K562 (cell line): Measurements from ENCODE around the gene CAMK2G. TPM values are rescaled to one million over a fixed set of nuclear protein-coding genes. Genes with fewer than 3 reads are reported as not detected.

Experiments
- CBFA2T2 ChIP-seq: fragments of 450-650 bp; conservative IDR thresholded peaks from 2 replicates; pipeline ENCODE4 v1.6.1; 2017; ENCODE audit warnings: mild to moderate bottlenecking
- CC2D1A ChIP-seq: fragments of 450-650 bp; IDR thresholded peaks from 2 replicates; pipeline ENCODE4 v1.6.1; 2017; ENCODE audit warnings: mild to moderate bottlenecking
- ETV1 ChIP-seq: fragments of 450-650 bp; conservative IDR thresholded peaks from 2 replicates; pipeline ENCODE4 v1.6.1; 2016; ENCODE audit warnings: missing genetic modification characterization, control low read depth, low read depth, missing compliant biosample characterization
- FOXJ2 ChIP-seq: fragments of 200-800 bp; sonication (Bioruptor generic); IDR thresholded peaks from 2 replicates; pipeline ENCODE4 v1.6.1; 2016; ENCODE audit warnings: missing genetic modification characterization, missing compliant biosample characterization
- PHF20 ChIP-seq: fragments of 450-650 bp; IDR thresholded peaks from 2 replicates; pipeline ENCODE4 v1.6.1; 2018; ENCODE audit not compliant: partially characterized antibody
- SIN3B ChIP-seq: fragments of 450-650 bp; IDR thresholded peaks from 2 replicates; pipeline ENCODE4 v1.6.1; 2017; ENCODE audit warnings: low read depth, mild to moderate bottlenecking, moderate library complexity
- SNRNP70 ChIP-seq: fragments of 200-400 bp; formaldehyde crosslinking; optimal IDR thresholded peaks from 2 replicates; pipeline ENCODE3; 2017; ENCODE audit warnings: low read depth, low read length
- ZFP1 ChIP-seq: fragments of 450-650 bp; formaldehyde crosslinking; IDR thresholded peaks from 2 replicates; pipeline ENCODE4 v1.4.0; 2020; ENCODE audit warnings: mild to moderate bottlenecking, mixed read lengths
- ZNF644 ChIP-seq: fragments of 200-800 bp; sonication (Bioruptor generic); IDR thresholded peaks from 2 replicates; pipeline ENCODE4 v1.6.1; 2016; ENCODE audit warnings: low read depth, missing genetic modification characterization, missing compliant biosample characterization
- polyA plus RNA-seq, 8 experiments: library from polyadenylated mRNA; depleted of rRNA in 4 of 8; stranded (reverse) in 5 of 8; unstranded in 3 of 8; fragments of >200 nt; fragmentation: Nextera tagmentation in 2 of 8; fragmentation: Illumina TruSeq in 1 of 8; extraction: Ambion mirVana in 2 of 8; extraction: Trizol in 1 of 8; gene quantifications; 2 replicates each; pipeline versions ENCODE4 v1.2.1 to v1.2.3, GENCODE V29; 2011 to 2014; ENCODE audit warnings: inconsistent platforms in 1 of 8, missing spikeins in 1 of 8
- total RNA-seq, 7 experiments: library from RNA; depleted of rRNA in 6 of 7; stranded (reverse); fragments of >200 nt in 6 of 7; fragmentation: Illumina TruSeq in 2 of 7; extraction: Trizol in 2 of 7; gene quantifications; 2 replicates each; pipeline versions ENCODE4 v1.2.1 to v1.2.3, GENCODE V29; 2011 to 2021; ENCODE audit warnings: low replicate concordance in 1 of 7
- TF ChIP-seq, protein P1 (sequence below): fragments of 200-600 bp; sonication (generic); IDR thresholded peaks from one replicate; pipeline ENCODE4 v1.6.1; 2012; ENCODE audit warnings: mild to moderate bottlenecking, low read depth, low read length, inconsistent platforms

The CAMK2G gene
- total and polyA plus RNA-seq, 9 of the 15 experiments (the other 6 are each of a cell fraction or from before 2014, with no cell fraction given) = 9.0 to 37.9 (median 32.6) TPM

DNA sequence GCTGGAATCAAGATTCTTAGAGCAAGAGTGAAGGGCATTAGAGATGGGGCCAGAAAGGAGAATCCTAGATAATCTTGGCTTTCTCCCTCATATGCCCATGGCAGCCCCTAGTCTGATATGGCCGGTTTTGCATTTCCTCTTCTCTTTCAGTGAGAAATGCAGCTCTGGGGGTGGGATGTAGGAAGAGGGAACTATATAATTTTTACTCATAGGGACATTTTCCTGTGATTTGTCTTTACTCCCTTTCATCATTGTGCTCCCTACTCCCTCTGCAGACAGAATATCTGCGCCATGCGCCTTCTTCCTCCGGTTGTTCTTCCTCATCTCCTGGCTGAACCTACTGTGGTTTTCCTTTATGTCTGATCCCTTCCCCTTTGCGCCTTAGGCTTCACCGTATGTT, 109.3 kb downstream of the CAMK2G start (continued):
- TF ChIP-seq, protein P1, sequence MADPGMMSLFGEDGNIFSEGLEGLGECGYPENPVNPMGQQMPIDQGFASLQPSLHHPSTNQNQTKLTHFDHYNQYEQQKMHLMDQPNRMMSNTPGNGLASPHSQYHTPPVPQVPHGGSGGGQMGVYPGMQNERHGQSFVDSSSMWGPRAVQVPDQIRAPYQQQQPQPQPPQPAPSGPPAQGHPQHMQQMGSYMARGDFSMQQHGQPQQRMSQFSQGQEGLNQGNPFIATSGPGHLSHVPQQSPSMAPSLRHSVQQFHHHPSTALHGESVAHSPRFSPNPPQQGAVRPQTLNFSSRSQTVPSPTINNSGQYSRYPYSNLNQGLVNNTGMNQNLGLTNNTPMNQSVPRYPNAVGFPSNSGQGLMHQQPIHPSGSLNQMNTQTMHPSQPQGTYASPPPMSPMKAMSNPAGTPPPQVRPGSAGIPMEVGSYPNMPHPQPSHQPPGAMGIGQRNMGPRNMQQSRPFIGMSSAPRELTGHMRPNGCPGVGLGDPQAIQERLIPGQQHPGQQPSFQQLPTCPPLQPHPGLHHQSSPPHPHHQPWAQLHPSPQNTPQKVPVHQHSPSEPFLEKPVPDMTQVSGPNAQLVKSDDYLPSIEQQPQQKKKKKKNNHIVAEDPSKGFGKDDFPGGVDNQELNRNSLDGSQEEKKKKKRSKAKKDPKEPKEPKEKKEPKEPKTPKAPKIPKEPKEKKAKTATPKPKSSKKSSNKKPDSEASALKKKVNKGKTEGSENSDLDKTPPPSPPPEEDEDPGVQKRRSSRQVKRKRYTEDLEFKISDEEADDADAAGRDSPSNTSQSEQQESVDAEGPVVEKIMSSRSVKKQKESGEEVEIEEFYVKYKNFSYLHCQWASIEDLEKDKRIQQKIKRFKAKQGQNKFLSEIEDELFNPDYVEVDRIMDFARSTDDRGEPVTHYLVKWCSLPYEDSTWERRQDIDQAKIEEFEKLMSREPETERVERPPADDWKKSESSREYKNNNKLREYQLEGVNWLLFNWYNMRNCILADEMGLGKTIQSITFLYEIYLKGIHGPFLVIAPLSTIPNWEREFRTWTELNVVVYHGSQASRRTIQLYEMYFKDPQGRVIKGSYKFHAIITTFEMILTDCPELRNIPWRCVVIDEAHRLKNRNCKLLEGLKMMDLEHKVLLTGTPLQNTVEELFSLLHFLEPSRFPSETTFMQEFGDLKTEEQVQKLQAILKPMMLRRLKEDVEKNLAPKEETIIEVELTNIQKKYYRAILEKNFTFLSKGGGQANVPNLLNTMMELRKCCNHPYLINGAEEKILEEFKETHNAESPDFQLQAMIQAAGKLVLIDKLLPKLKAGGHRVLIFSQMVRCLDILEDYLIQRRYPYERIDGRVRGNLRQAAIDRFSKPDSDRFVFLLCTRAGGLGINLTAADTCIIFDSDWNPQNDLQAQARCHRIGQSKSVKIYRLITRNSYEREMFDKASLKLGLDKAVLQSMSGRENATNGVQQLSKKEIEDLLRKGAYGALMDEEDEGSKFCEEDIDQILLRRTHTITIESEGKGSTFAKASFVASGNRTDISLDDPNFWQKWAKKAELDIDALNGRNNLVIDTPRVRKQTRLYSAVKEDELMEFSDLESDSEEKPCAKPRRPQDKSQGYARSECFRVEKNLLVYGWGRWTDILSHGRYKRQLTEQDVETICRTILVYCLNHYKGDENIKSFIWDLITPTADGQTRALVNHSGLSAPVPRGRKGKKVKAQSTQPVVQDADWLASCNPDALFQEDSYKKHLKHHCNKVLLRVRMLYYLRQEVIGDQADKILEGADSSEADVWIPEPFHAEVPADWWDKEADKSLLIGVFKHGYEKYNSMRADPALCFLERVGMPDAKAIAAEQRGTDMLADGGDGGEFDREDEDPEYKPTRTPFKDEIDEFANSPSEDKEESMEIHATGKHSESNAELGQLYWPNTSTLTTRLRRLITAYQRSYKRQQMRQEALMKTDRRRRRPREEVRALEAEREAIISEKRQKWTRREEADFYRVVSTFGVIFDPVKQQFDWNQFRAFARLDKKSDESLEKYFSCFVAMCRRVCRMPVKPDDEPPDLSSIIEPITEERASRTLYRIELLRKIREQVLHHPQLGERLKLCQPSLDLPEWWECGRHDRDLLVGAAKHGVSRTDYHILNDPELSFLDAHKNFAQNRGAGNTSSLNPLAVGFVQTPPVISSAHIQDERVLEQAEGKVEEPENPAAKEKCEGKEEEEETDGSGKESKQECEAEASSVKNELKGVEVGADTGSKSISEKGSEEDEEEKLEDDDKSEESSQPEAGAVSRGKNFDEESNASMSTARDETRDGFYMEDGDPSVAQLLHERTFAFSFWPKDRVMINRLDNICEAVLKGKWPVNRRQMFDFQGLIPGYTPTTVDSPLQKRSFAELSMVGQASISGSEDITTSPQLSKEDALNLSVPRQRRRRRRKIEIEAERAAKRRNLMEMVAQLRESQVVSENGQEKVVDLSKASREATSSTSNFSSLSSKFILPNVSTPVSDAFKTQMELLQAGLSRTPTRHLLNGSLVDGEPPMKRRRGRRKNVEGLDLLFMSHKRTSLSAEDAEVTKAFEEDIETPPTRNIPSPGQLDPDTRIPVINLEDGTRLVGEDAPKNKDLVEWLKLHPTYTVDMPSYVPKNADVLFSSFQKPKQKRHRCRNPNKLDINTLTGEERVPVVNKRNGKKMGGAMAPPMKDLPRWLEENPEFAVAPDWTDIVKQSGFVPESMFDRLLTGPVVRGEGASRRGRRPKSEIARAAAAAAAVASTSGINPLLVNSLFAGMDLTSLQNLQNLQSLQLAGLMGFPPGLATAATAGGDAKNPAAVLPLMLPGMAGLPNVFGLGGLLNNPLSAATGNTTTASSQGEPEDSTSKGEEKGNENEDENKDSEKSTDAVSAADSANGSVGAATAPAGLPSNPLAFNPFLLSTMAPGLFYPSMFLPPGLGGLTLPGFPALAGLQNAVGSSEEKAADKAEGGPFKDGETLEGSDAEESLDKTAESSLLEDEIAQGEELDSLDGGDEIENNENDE = no peak
- TF ChIP-seq CC2D1A = no peak
- TF ChIP-seq CBFA2T2 = no peak
- TF ChIP-seq ZFP1 = no peak
- no peak for TF ChIP-seq ZNF644 (tag)
- TF ChIP-seq ETV1 = no peak
- no peak for TF ChIP-seq FOXJ2 (tag)
- TF ChIP-seq SIN3B = no peak
- no peak for TF ChIP-seq SNRNP70
- TF ChIP-seq PHF20 = no peak
